ENCODE measurements around the gene MYH16.
"Not testable (repeated sequence)": the region's sequence is repeated elsewhere in the genome, so short reads cannot be mapped to it uniquely, and the experiment has no call there.

The MYH16 gene

DNA sequence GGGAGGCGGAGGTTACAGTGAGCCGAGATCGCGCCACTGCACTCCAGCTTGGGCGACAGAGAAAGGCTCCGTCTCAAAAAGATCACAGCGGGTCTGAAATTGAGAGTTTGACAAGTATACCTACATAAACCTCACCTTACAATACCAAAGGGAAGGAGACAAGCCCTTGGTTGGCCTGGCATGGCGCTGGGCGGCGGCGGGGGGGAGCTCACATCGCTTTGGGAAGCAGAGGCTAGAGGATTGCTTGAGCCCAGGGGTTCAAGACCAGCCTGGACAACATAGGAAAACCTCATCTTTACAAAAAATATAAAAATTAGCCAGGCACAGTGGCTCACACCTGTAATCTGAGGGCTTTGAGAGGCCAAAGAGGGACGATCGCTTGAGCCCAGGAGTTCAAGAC, 51.9 kb downstream of the MYH16 start:
- Mint-ChIP-seq H3K4me1 (ENCODE audit: low read depth in 2 of 2) (peaks cover 23 to 28% of the 10 kb centered on the region in 2 donors), H3K9me3 (no peaks in the 10 kb centered on the region), H3K4me3 (peak overlapping the region; percentile 81 to 92), H3K27ac (peak overlapping the region in 1 of 2 donors; percentile 97), H3K36me3 (ENCODE audit: insufficient read depth) (peaks cover 24% of the 10 kb centered on the region), H3K27me3 (no peaks in the 10 kb centered on the region)
- DNase-seq (no peak), ATAC-seq (replicated peaks) (no peak)

DNA sequence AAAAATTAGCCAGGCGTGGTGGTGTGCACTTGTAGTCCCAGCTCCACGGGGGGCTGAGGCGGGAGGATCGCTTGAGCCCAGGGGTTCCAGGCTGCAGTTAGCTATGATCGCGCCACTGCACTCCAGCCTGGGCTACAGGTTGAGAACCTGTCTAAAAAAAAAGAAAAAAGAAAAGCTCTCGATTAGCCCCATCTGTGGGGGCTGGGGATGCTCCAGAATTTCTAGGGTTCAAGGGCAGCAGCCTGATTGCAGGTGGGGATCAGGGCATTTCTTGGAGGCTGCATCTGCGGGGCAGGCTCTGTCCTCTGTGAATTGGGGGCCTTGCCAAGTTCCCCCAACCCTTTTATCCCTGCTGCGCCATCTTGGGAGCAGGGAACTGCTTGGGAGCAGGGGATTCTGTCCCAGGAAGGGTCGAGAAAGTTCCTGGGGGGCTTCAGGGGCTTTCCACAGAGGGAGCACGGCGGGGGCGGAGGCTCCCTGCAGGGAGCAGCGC, 52.4 kb downstream of the MYH16 start:
- Mint-ChIP-seq H3K4me3 (peak overlapping the region; percentile 81 to 92), H3K27ac (peak overlapping the region; percentile 93 to 97), H3K9me3 (no peaks in the 10 kb centered on the region), H3K4me1 (ENCODE audit: low read depth in 2 of 2) (peaks cover 23 to 33% of the 10 kb centered on the region in 2 donors), H3K36me3 (ENCODE audit: insufficient read depth) (peaks cover 24% of the 10 kb centered on the region), H3K27me3 (no peaks in the 10 kb centered on the region)
- ATAC-seq (replicated peaks), result no peak
- peak in 1 of 3 experiments; percentile 8 for DNase-seq

DNA sequence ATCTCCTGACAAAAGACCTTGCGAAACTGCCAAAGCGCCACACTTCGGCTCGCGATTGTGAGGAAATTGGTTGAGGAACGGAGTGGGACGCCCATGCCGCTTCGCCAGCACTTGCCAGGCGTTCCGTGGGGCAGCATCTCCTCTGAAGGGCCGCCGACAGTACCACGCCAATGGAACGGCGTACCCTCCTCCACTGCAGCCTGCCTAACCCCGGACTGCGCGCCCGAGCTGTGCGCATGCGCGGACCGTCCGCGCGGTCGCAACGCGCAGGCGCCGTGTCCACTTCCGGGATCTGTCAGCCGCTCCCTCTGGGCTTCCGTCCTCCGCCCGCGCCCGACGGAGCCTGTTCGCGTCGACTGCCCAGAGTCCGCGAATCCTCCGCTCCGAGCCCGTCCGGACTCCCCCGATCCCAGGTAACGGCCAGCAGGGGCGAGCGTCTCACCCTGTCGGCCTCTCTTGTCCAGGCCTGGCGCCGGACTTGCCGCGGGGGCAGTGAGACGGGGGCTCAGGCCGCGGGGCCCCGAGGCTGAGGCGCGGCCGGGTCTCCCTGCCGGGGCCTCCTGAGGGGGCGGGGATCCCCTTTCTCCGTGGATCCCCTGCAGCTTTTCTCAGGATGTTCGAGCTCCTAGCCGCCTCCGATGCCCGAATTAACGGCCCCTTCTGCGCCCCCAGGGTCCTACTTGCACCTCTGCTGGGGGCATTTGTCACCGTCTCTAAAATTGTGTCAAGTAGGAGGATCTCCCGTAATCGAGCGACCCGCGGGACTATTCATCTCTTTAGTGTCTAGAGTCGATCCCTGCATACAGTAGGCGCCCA, 53.2 kb downstream of the MYH16 start, which contains the start of gene ARPC1A:
TSS of gene ARPC1A (plus strand) at position 307 of the 816 bp plus-strand sequence. CDS start 7,456 bp downstream, outside the sequence.
- Mint-ChIP-seq H3K36me3 (ENCODE audit: insufficient read depth) (peaks cover 24% of the 10 kb centered on the region), H3K4me3 (peak within 1 kb of the TSS; percentile 81 to 92), H3K9me3 (no peaks in the 10 kb centered on the region), H3K4me1 (ENCODE audit: low read depth in 2 of 2) (peaks cover 29 to 40% of the 10 kb centered on the region in 2 donors), H3K27ac (peak within 1 kb of the TSS; percentile 93 to 97), H3K27me3 (no peaks in the 10 kb centered on the region)
- ATAC-seq (replicated peaks), result peak; percentile 93
- DNase-seq, result peak; percentile 86 to 92 (median 89)

DNA sequence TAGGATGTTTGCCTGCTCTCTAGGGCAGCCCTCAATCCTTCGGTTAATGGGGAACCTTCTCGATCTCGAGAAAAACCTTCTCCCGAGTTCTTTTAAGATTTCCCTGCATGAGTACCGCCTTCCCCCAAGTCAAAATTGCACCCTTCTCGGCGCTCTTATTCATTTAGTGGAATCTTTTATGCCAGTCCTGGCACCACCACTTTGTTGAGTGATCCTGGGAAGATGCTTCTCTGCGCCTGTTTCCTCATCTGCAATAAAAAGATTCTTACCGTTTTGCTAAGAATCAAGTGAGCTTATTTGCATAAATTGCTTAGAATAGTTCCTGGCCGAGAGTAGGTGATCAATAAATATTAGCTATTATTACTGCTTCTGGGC, 53.8 kb downstream of the MYH16 start:
- no peak for DNase-seq
- H3K36me3 Mint-ChIP-seq (ENCODE audit: insufficient read depth), result peaks cover 24% of the 10 kb centered on the region
- H3K27ac Mint-ChIP-seq, result peak overlapping the region; percentile 93 to 97
- no peaks in the 10 kb centered on the region for H3K27me3 Mint-ChIP-seq
- H3K9me3 Mint-ChIP-seq, result no peaks in the 10 kb centered on the region
- H3K4me3 Mint-ChIP-seq, result peak overlapping the region; percentile 81 to 92
- ATAC-seq (replicated peaks), result no peak
- peaks cover 29 to 45% of the 10 kb centered on the region in 2 donors for H3K4me1 Mint-ChIP-seq (ENCODE audit: low read depth in 2 of 2)

DNA sequence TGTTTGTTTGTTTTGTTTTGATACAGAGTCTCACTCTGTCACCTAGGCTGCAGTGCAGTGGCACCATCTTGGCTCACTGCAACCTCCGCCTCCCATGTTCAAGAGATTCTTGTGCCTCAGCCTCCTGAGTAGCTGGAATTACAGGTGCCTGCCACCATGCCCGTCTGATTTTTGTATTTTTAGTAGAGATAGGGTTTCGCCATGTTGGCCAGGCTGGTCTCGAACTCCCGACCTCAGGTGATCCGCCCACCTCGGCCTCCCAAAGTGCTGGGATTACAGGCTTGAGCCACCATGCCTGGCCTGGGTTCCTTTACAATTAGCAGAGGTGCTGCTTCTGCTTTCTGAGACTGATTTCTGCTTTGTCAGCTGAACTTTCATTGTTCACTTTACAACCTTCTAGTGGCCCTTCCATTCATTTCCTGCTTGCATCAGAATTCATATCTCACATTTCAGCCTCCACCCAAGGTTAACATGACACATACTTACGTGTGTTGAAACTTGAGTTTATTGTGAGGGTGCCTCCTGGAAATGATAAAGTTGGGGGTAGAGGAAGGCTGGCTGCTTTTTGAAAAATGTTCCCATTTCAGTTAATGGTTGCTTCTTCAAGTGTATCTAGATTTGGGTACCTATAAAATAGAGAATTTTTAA, 57.8 kb downstream of the MYH16 start:
- H3K27me3 Mint-ChIP-seq; ATAC-seq (replicated peaks); DNase-seq; H3K9me3 Mint-ChIP-seq: not testable (repeated sequence)
- H3K4me3 Mint-ChIP-seq, result peak overlapping the region; percentile 29 to 64
- peaks cover 29 to 51% of the 10 kb centered on the region in 2 donors for H3K4me1 Mint-ChIP-seq (ENCODE audit: low read depth in 2 of 2)
- peaks cover 48% of the 10 kb centered on the region for H3K36me3 Mint-ChIP-seq (ENCODE audit: insufficient read depth)
- H3K27ac Mint-ChIP-seq, result peak overlapping the region; percentile 88 to 89

DNA sequence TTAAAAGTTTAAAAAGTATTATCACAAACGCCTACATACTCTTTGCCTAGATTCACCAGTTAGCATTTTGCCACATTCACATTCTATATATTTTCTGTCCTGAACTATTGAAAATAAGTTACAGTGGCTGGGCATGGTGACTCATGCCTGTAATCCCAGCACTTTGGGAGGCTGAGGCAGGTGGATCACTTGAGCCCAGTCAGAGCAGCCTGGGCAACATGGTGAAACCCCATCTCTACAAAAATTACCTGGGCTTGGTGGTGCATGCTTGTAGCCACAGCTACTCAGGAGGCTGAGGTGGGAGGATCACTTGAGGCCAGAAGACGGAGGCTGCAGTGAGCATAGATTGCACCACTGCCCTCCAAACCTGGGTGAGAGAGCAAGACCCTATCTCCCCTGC, 58.4 kb downstream of the MYH16 start:
- Mint-ChIP-seq H3K36me3 (ENCODE audit: insufficient read depth) (peaks cover 48% of the 10 kb centered on the region), H3K27ac (peak overlapping the region; percentile 88 to 89), H3K4me1 (ENCODE audit: low read depth in 2 of 2) (peaks cover 29 to 51% of the 10 kb centered on the region in 2 donors), H3K9me3 (no peaks in the 10 kb centered on the region), H3K4me3 (peak overlapping the region in 1 of 2 donors; percentile 64), H3K27me3 (no peaks in the 10 kb centered on the region)
- DNase-seq, result no peak
- ATAC-seq (replicated peaks), result no peak

DNA sequence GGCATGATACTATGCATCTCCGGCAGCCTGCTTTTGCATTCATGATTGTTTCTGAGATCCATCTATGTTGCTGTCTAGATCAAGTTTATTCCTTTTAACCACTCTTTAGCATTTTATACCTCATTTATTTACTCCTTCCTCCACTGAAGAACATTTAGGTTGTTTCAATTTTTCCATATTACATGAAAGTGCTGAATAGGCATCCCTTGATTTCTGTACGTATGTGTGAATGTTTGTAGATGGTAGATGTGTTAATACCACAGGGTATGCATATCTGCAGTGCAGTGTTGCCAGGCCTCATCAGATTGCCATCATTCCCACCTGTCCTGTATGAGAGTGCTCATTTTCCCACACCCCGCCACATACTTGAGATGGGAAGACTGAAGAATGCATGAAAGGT, 67.0 kb downstream of the MYH16 start:
- Mint-ChIP-seq H3K4me1 (ENCODE audit: low read depth in 2 of 2) (no peaks in the 10 kb centered on the region), H3K36me3 (ENCODE audit: insufficient read depth) (peaks cover 91% of the 10 kb centered on the region), H3K4me3 (no peak overlapping the region), H3K27me3 (no peaks in the 10 kb centered on the region), H3K27ac (no peak overlapping the region), H3K9me3 (no peaks in the 10 kb centered on the region)
- ATAC-seq (replicated peaks), result no peak
- DNase-seq, result no peak

DNA sequence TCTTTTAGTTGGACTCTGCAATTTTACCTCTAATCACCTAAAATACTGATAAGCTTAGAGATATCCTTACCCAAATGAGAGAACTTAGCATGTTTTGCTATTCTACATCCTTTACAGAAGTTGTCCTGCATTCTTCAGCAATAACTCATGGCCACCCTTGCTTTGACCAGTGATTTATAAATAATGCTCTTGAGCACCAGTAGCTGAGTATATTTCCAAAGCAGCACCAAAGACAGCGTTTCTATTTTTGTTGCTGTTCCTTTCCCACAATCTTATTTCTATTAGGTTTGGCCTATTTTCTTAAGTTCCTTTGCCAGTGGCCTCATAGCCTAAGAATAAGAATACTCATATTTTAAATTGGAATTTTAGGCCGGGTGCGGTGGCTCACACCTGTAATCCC, 68.0 kb downstream of the MYH16 start:
- DNase-seq, result no peak
- no peak overlapping the region for H3K27ac Mint-ChIP-seq
- H3K4me1 Mint-ChIP-seq (ENCODE audit: low read depth in 2 of 2), result no peaks in the 10 kb centered on the region
- no peaks in the 10 kb centered on the region for H3K9me3 Mint-ChIP-seq
- no peak for ATAC-seq (replicated peaks)
- peaks cover 91% of the 10 kb centered on the region for H3K36me3 Mint-ChIP-seq (ENCODE audit: insufficient read depth)
- H3K27me3 Mint-ChIP-seq, result no peaks in the 10 kb centered on the region
- H3K4me3 Mint-ChIP-seq, result no peak overlapping the region

DNA sequence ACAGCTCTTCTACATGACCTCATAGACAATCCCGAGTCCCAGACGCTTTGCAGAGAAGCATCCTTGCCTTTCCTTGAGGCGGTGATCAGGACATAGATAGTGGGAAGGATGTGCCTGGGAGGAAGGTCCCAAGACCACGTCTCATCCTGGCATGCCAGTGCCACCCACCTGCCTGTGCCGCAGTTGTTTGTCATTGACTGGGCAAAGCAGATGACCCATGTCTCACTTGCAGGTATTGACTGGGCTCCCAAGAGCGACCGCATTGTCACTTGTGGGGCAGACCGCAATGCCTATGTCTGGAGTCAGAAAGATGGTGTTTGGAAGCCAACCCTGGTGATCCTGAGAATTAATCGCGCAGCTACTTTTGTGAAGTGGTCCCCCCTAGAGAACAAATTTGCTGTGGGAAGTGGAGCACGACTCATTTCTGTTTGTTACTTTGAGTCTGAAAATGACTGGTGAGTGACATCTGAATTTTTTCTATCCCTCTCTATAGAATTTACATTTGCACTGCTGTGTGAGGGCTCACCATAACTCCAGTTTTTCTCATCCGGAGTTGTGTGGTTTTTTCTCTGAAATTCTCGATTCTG, 71.5 kb downstream of the MYH16 start:
- no peaks in the 10 kb centered on the region for H3K4me1 Mint-ChIP-seq (ENCODE audit: low read depth in 2 of 2)
- ATAC-seq (replicated peaks), result no peak
- DNase-seq, result no peak
- no peaks in the 10 kb centered on the region for H3K9me3 Mint-ChIP-seq
- H3K4me3 Mint-ChIP-seq, result no peak overlapping the region
- no peaks in the 10 kb centered on the region for H3K27me3 Mint-ChIP-seq
- peak overlapping the region in 1 of 2 donors; percentile 41 for H3K27ac Mint-ChIP-seq
- peaks cover 85% of the 10 kb centered on the region for H3K36me3 Mint-ChIP-seq (ENCODE audit: insufficient read depth)

DNA sequence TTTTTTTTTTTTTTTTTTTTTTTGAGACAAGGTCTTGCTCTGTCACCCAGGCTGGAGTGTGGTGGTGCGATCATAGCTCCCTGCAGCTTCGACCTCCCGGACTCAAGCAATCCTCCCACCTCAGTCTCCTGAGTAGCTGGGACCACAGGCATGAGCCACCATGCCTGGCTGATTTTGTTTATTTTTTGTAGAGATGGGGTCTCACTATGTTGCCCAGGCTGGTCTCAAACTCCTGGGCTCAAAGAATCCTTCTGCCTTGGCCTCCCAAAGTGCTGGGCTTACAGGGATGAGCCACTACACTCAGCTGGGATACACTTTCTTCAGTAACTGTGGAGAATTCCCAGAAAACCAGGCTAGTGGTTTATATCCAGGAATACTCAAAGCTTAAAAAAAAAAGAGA, 78.0 kb downstream of the MYH16 start:
- not testable (repeated sequence) for H3K4me1 Mint-ChIP-seq (ENCODE audit: low read depth in 2 of 2); DNase-seq; ATAC-seq (replicated peaks); H3K4me3 Mint-ChIP-seq; H3K9me3 Mint-ChIP-seq; H3K27me3 Mint-ChIP-seq
- Mint-ChIP-seq H3K36me3 (ENCODE audit: insufficient read depth) (peaks cover 85% of the 10 kb centered on the region), H3K27ac (peak overlapping the region; percentile 49 to 68)

DNA sequence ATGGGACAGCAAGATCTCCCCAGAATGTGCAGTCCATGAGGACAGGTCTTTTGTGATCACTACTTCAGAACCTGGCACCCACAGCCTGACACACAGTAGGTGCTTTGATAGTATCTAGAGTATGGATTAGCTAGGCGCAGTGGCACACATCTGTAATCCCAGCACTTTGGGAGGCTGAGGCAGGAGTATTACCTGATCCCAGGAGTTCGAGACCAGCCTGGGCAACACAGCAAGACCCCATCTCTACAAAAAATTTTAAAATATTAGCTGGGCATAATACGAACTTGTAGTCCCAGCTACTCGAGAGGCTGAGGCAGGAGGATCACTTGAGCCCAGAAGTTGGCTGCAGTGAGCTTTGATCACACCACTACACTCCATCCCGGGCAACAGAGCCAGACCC, 79.6 kb downstream of the MYH16 start:
- Mint-ChIP-seq H3K27me3 (no peaks in the 10 kb centered on the region), H3K36me3 (ENCODE audit: insufficient read depth) (peaks cover 83% of the 10 kb centered on the region), H3K4me1 (ENCODE audit: low read depth in 2 of 2) (peaks cover 0 to 4% of the 10 kb centered on the region in 2 donors), H3K9me3 (no peaks in the 10 kb centered on the region), H3K4me3 (no peak overlapping the region), H3K27ac (no peak overlapping the region)
- ATAC-seq (replicated peaks) (no peak), DNase-seq (no peak)

DNA sequence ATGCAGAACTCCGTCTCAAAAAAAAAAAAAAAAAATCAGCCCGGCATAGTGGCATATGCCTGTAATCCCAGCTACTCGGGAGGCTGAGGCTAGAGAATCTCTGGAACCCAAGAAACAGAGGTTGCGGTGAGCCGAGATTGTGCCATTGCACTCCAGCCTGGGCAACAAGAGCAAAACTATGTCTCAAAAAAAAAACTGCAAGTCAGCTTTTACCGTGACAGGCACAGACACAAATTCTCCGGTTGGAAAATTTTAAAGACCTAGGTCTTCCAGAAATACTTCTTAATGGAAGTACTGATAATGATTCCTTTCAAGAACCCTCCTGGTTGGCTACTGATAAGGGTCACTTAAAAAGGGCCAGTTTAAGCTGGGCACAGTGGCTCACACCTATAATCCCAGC, 82.5 kb downstream of the MYH16 start:
- H3K27me3 Mint-ChIP-seq, result no peaks in the 10 kb centered on the region
- peaks cover 88% of the 10 kb centered on the region for H3K36me3 Mint-ChIP-seq (ENCODE audit: insufficient read depth)
- peaks cover 0 to 10% of the 10 kb centered on the region in 2 donors for H3K4me1 Mint-ChIP-seq (ENCODE audit: low read depth in 2 of 2)
- no peak for ATAC-seq (replicated peaks)
- H3K27ac Mint-ChIP-seq, result no peak overlapping the region
- no peak for DNase-seq
- no peaks in the 10 kb centered on the region for H3K9me3 Mint-ChIP-seq
- no peak overlapping the region for H3K4me3 Mint-ChIP-seq

DNA sequence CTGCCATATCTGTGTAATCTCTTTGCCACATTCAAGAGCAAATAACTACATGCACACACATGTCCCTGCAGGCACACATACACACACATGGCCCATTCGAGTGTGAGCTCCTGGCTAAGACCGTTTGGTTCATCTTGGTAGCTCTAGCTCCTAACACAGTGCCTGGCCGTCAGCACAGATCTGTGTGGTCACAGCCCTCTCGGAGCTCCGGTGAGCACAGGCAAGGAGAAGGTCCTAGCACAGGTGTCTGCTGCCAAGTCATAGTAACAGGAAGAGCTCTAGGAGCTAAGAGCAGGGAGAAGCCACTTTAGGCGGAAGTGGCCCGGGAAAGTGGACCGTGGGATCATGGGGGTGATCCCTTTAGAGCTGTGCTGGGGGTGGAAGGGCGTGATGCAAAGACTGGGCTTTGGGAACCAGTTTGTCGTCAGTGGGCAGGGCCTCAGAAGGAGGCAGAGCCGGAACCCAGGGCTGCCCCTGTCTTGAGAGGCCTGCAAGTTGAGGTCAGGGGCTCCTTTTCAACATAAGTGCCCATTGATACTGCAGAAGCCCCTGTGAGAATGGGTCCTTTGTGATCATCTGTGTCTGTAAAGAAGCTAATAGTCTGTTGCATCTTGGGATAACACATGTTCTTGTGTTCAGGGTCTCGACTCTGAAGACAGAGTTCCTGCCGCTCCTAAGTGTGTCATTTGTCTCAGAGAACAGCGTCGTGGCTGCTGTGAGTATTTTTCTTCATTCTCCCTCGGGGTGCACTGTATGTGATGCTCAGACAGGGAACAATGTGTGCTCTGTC, 85.3 kb downstream of the MYH16 start:
- Mint-ChIP-seq H3K4me3 (no peak overlapping the region), H3K27ac (peak overlapping the region in 1 of 2 donors; percentile 61), H3K36me3 (ENCODE audit: insufficient read depth) (peaks cover 95% of the 10 kb centered on the region), H3K9me3 (no peaks in the 10 kb centered on the region), H3K27me3 (no peaks in the 10 kb centered on the region), H3K4me1 (ENCODE audit: low read depth in 2 of 2) (peaks cover 0 to 6% of the 10 kb centered on the region in 2 donors)
- ATAC-seq (replicated peaks), result no peak
- DNase-seq, result no peak

All from effector memory CD8-positive, alpha-beta T cell (primary cell).